GM23338 (cell line): ENCODE data around the gene TXNDC17. TPM values are rescaled to one million over a fixed set of nuclear protein-coding genes. Genes with fewer than 3 reads are reported as not detected.

Experiments
- ATAC-seq: fragments of 200-7000 bp; cut with Tn5 transposase; 3 replicates; pipeline ENCODE4 v1.9.1; 2020
- DNase-seq: peaks from one replicate; pipeline ENCODE4 v3.0.0-alpha.2; 2015; ENCODE audit warnings: low spot score
- H2AFZ ChIP-seq: fragments of 200-600 bp; sonication (generic); 2 replicates; pipeline ENCODE4 v1.8.0; 2016; ENCODE audit warnings: antibody characterized with exemption, mild to moderate bottlenecking, moderate library complexity
- H3F3A ChIP-seq: fragments of 200-600 bp; sonication (generic); replicated peaks from 2 replicates; pipeline ENCODE4 v1.8.0; 2017; ENCODE audit warnings: antibody characterized with exemption, mixed run types, low read depth
- H3K27ac ChIP-seq: fragments of 200-600 bp; sonication (generic); 2 replicates; pipeline ENCODE4 v1.6.1; 2016; ENCODE audit warnings: low read depth
- H3K27me3 ChIP-seq: fragments of 200-600 bp; sonication (generic); 2 replicates; pipeline ENCODE4 v1.8.0; 2016; ENCODE audit warnings: mild to moderate bottlenecking, mixed run types, moderate library complexity; ENCODE audit not compliant: insufficient read depth
- H3K36me3 ChIP-seq: fragments of 200-600 bp; sonication (generic); 2 replicates; pipeline ENCODE4 v1.8.0; 2016; ENCODE audit warnings: mild to moderate bottlenecking; ENCODE audit not compliant: insufficient read depth
- H3K4me1 ChIP-seq: fragments of 200-600 bp; sonication (generic); 2 replicates; pipeline ENCODE4 v1.8.0; 2016; ENCODE audit warnings: mild to moderate bottlenecking, moderate library complexity; ENCODE audit not compliant: insufficient read depth
- H3K4me2 ChIP-seq: fragments of 200-600 bp; sonication (generic); 2 replicates; pipeline ENCODE4 v1.7.1; 2017; ENCODE audit warnings: mixed run types
- H3K4me3 ChIP-seq: fragments of 200-600 bp; sonication (generic); 2 replicates; pipeline ENCODE4 v1.6.1; 2016; ENCODE audit warnings: mixed run types
- H3K79me2 ChIP-seq: fragments of 200-600 bp; sonication (generic); replicated peaks from 2 replicates; pipeline ENCODE4 v1.8.0; 2017; ENCODE audit warnings: mild to moderate bottlenecking; ENCODE audit not compliant: insufficient read depth
- H3K9me2 ChIP-seq: fragments of 200-600 bp; sonication (generic); 2 replicates; pipeline ENCODE4 v1.8.0; 2017; ENCODE audit not compliant: insufficient read depth
- H4K20me1 ChIP-seq: fragments of 200-600 bp; sonication (generic); replicated peaks from 2 replicates; pipeline ENCODE4 v1.8.0; 2017; ENCODE audit warnings: mild to moderate bottlenecking; ENCODE audit not compliant: insufficient read depth
- H3K27ac Mint-ChIP-seq: 2 replicates; pipeline ENCODE4 v1.8.0; 2020; ENCODE audit warnings: inconsistent platforms, mild to moderate bottlenecking, moderate library complexity, mixed read lengths
- H3K27me3 Mint-ChIP-seq: 3 replicates; pipeline ENCODE4 v1.8.0; 2022; ENCODE audit warnings: low read depth, mild to moderate bottlenecking, moderate library complexity, mixed read lengths, inconsistent platforms; ENCODE audit not compliant: insufficient read depth, poor library complexity
- H3K36me3 Mint-ChIP-seq: 3 replicates; pipeline ENCODE4 v1.8.0; 2021; ENCODE audit warnings: low read depth, mild to moderate bottlenecking, inconsistent platforms, moderate library complexity, mixed read lengths
- H3K4me1 Mint-ChIP-seq: 3 replicates; pipeline ENCODE4 v1.8.0; 2020; ENCODE audit warnings: mild to moderate bottlenecking, inconsistent platforms, mixed read lengths
- H3K4me3 Mint-ChIP-seq: 3 replicates; pipeline ENCODE4 v1.8.0; 2021; ENCODE audit warnings: moderate library complexity, mild to moderate bottlenecking, inconsistent platforms, mixed read lengths
- H3K9me3 Mint-ChIP-seq: 3 replicates; pipeline ENCODE4 v1.8.0; 2020; ENCODE audit warnings: moderate library complexity, mild to moderate bottlenecking, inconsistent platforms, mixed read lengths
- CREB1 ChIP-seq: fragments of 250-450 bp; sonication (Bioruptor Pico); IDR thresholded peaks from 2 replicates; pipeline ENCODE4 v1.5.0; 2020; ENCODE audit warnings: low read depth, mild to moderate bottlenecking, moderate library complexity
- EZH2 ChIP-seq: fragments of 200-600 bp; sonication (generic); IDR thresholded peaks from one replicate; pipeline ENCODE4 v1.8.0; 2017; ENCODE audit warnings: antibody characterized with exemption, mild to moderate bottlenecking, low read depth; ENCODE audit not compliant: unreplicated experiment
- JUNB ChIP-seq: IDR thresholded peaks from one replicate; pipeline ENCODE4 v1.6.1; 2016; ENCODE audit warnings: antibody characterized with exemption; ENCODE audit not compliant: unreplicated experiment
- NANOG ChIP-seq: IDR thresholded peaks from 2 replicates; pipeline ENCODE4 v1.6.1; 2016; ENCODE audit warnings: antibody characterized with exemption, borderline replicate concordance
- POLR2AphosphoS5 ChIP-seq: IDR thresholded peaks from 2 replicates; pipeline ENCODE4 v1.6.1; 2016; ENCODE audit warnings: antibody characterized with exemption, low read depth
- STAT1 ChIP-seq: IDR thresholded peaks from one replicate; pipeline ENCODE4 v1.6.1; 2016; ENCODE audit warnings: antibody characterized with exemption; ENCODE audit not compliant: unreplicated experiment
- ZNF331 ChIP-seq: fragments of 250-450 bp; sonication (Bioruptor Pico); IDR thresholded peaks from 2 replicates; pipeline ENCODE4 v1.5.0; 2020; ENCODE audit warnings: low read depth, mild to moderate bottlenecking, moderate library complexity
- polyA plus RNA-seq: library from polyadenylated mRNA; unstranded; fragments of >200 nt; fragmentation: Nextera tagmentation; extraction: Ambion mirVana; gene quantifications from 2 replicates; pipeline ENCODE4 v1.2.1, GENCODE V29; 2016
- total RNA-seq: library from RNA; depleted of rRNA; stranded (reverse); fragments of >200 nt; shearing (Covaris generic); gene quantifications from 2 replicates; pipeline ENCODE4 v1.2.3, GENCODE V29; 2014
- TF ChIP-seq, protein P1 (sequence below): IDR thresholded peaks from 2 replicates; pipeline ENCODE4 v1.6.1; 2016; ENCODE audit warnings: antibody characterized with exemption
- TF ChIP-seq, protein P2 (sequence below): IDR thresholded peaks from one replicate; pipeline ENCODE4 v1.6.1; 2018; ENCODE audit warnings: antibody characterized with exemption; ENCODE audit not compliant: unreplicated experiment
- TF ChIP-seq, protein P3 (sequence below): fragments of 250-450 bp; sonication (Bioruptor Pico); IDR thresholded peaks from 2 replicates; pipeline ENCODE4 v1.5.0; 2020; ENCODE audit warnings: mild to moderate bottlenecking, moderate library complexity

TXNDC17 gene
- total and polyA plus RNA-seq, 2 experiments from 2014 or later: 202 to 887 TPM

DNA sequence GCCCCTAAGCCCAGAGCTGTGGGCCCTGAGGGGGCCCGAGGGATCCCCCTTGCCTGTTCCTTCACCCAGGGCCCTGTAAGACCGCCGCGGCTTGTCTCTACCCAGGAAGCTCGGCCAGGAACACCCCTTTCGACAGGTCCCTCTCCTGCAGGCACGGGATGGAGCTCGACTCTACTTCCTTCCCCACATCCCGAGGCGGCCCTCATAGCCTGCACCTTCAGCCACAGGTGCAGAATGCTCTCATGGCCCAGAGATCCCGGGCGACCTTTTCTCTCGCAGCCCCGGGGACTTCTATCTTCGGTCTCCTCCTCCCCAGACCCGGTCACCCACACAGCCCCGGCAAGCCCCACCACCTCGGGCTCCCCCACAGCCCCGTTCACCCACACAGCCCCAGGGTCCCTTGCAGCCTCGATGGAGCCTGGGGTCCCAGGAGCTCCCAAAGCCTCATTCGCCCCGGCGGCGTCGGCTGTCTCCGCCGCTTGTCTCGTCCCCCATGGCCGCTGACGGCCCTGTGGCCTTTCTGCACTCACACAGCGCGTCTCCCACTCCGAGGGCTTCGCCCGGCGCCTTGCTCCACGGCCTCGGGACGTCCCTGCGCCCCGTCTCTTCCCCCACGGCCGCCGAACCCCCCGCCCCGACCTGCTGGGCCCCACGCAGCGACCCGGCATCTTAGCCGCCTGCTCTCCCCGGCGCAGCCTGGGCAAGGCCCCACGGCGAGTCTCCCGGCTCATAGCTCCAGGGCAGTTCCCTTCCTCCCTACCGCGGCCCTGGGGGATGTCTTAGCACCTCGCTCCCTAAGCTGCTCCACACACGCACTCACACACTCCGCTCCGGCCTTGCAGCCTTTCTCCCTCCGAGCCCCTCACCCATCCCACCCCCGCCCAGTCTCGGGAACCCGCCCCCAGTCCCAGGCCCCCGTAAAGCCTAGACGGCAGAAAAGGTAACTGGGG, 999 bp upstream of the TXNDC17 start:
- peaks cover 15% of the 10 kb centered on the region; the same call in 1 of the 2 replicates for H3K36me3 ChIP-seq
- peaks cover 33% of the 10 kb centered on the region for H3K79me2 ChIP-seq
- Mint-ChIP-seq H3K27me3 (peaks cover 19% of the 10 kb centered on the region), H3K9me3 (no peaks in the 10 kb centered on the region; the same call in 2 of the 3 replicates), H3K4me3 (peak overlapping the region; percentile 91), H3K4me1 (peaks cover 18% of the 10 kb centered on the region), H3K27ac (peak overlapping the region; percentile 100; the same call in 1 of the 2 replicates), H3K36me3 (peaks cover 28% of the 10 kb centered on the region)
- H2AFZ ChIP-seq: peak overlapping the region; percentile 100; the same call in 1 of the 2 replicates
- peak overlapping the region; percentile 90 for H3K4me3 ChIP-seq
- H4K20me1 ChIP-seq: peaks cover 10% of the 10 kb centered on the region; the same call in 1 of the 2 replicates
- H3K27ac ChIP-seq: peak overlapping the region; percentile 94; the same call in 1 of the 2 replicates
- no peaks in the 10 kb centered on the region for H3K9me2 ChIP-seq
- peaks cover 12% of the 10 kb centered on the region; the same call in 1 of the 2 replicates for H3F3A ChIP-seq
- no peaks in the 10 kb centered on the region for H3K27me3 ChIP-seq
- H3K4me2 ChIP-seq: peak overlapping the region; percentile 98
- ATAC-seq: peak; percentile 48
- no peak for TF ChIP-seq ZNF331 (CRISPR knock-in tag)
- no peak for TF ChIP-seq POLR2AphosphoS5
- TF ChIP-seq, protein P1, sequence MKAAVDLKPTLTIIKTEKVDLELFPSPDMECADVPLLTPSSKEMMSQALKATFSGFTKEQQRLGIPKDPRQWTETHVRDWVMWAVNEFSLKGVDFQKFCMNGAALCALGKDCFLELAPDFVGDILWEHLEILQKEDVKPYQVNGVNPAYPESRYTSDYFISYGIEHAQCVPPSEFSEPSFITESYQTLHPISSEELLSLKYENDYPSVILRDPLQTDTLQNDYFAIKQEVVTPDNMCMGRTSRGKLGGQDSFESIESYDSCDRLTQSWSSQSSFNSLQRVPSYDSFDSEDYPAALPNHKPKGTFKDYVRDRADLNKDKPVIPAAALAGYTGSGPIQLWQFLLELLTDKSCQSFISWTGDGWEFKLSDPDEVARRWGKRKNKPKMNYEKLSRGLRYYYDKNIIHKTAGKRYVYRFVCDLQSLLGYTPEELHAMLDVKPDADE: no peak
- TF ChIP-seq, protein P2, sequence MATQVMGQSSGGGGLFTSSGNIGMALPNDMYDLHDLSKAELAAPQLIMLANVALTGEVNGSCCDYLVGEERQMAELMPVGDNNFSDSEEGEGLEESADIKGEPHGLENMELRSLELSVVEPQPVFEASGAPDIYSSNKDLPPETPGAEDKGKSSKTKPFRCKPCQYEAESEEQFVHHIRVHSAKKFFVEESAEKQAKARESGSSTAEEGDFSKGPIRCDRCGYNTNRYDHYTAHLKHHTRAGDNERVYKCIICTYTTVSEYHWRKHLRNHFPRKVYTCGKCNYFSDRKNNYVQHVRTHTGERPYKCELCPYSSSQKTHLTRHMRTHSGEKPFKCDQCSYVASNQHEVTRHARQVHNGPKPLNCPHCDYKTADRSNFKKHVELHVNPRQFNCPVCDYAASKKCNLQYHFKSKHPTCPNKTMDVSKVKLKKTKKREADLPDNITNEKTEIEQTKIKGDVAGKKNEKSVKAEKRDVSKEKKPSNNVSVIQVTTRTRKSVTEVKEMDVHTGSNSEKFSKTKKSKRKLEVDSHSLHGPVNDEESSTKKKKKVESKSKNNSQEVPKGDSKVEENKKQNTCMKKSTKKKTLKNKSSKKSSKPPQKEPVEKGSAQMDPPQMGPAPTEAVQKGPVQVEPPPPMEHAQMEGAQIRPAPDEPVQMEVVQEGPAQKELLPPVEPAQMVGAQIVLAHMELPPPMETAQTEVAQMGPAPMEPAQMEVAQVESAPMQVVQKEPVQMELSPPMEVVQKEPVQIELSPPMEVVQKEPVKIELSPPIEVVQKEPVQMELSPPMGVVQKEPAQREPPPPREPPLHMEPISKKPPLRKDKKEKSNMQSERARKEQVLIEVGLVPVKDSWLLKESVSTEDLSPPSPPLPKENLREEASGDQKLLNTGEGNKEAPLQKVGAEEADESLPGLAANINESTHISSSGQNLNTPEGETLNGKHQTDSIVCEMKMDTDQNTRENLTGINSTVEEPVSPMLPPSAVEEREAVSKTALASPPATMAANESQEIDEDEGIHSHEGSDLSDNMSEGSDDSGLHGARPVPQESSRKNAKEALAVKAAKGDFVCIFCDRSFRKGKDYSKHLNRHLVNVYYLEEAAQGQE: no peak
- TF ChIP-seq, protein P3, sequence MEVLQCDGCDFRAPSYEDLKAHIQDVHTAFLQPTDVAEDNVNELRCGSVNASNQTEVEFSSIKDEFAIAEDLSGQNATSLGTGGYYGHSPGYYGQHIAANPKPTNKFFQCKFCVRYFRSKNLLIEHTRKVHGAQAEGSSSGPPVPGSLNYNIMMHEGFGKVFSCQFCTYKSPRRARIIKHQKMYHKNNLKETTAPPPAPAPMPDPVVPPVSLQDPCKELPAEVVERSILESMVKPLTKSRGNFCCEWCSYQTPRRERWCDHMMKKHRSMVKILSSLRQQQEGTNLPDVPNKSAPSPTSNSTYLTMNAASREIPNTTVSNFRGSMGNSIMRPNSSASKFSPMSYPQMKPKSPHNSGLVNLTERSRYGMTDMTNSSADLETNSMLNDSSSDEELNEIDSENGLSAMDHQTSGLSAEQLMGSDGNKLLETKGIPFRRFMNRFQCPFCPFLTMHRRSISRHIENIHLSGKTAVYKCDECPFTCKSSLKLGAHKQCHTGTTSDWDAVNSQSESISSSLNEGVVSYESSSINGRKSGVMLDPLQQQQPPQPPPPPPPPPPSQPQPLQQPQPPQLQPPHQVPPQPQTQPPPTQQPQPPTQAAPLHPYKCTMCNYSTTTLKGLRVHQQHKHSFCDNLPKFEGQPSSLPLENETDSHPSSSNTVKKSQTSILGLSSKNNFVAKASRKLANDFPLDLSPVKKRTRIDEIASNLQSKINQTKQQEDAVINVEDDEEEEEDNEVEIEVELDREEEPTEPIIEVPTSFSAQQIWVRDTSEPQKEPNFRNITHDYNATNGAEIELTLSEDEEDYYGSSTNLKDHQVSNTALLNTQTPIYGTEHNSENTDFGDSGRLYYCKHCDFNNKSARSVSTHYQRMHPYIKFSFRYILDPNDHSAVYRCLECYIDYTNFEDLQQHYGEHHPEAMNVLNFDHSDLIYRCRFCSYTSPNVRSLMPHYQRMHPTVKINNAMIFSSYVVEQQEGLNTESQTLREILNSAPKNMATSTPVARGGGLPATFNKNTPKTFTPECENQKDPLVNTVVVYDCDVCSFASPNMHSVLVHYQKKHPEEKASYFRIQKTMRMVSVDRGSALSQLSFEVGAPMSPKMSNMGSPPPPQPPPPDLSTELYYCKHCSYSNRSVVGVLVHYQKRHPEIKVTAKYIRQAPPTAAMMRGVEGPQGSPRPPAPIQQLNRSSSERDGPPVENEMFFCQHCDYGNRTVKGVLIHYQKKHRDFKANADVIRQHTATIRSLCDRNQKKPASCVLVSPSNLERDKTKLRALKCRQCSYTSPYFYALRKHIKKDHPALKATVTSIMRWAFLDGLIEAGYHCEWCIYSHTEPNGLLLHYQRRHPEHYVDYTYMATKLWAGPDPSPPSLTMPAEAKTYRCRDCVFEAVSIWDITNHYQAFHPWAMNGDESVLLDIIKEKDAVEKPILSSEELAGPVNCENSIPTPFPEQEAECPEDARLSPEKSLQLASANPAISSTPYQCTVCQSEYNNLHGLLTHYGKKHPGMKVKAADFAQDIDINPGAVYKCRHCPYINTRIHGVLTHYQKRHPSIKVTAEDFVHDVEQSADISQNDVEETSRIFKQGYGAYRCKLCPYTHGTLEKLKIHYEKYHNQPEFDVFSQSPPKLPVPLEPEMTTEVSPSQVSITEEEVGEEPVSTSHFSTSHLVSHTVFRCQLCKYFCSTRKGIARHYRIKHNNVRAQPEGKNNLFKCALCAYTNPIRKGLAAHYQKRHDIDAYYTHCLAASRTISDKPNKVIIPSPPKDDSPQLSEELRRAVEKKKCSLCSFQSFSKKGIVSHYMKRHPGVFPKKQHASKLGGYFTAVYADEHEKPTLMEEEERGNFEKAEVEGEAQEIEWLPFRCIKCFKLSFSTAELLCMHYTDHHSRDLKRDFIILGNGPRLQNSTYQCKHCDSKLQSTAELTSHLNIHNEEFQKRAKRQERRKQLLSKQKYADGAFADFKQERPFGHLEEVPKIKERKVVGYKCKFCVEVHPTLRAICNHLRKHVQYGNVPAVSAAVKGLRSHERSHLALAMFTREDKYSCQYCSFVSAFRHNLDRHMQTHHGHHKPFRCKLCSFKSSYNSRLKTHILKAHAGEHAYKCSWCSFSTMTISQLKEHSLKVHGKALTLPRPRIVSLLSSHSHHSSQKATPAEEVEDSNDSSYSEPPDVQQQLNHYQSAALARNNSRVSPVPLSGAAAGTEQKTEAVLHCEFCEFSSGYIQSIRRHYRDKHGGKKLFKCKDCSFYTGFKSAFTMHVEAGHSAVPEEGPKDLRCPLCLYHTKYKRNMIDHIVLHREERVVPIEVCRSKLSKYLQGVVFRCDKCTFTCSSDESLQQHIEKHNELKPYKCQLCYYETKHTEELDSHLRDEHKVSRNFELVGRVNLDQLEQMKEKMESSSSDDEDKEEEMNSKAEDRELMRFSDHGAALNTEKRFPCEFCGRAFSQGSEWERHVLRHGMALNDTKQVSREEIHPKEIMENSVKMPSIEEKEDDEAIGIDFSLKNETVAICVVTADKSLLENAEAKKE (CRISPR knock-in tag): no peak
- no peak for TF ChIP-seq STAT1
- TF ChIP-seq EZH2: no peak
- no peak for TF ChIP-seq CREB1 (CRISPR knock-in tag)
- no peak for TF ChIP-seq JUNB
- TF ChIP-seq NANOG: no peak
- H3K4me1 ChIP-seq: peaks cover 12% of the 10 kb centered on the region
- peak; percentile 57 for DNase-seq
